ENCODE measurements around the gene PODNL1.

PODNL1 gene

GRCh38 chr19:13959141-13959961, 21.1 kb upstream of the PODNL1 start:
- DNase-seq (ENCODE audit: low read depth in 2 of 2, low spot score in 1 of 2) = no peak

GRCh38 chr19:13958043-13958442, 19.8 kb upstream of the PODNL1 start:
- DNase-seq (ENCODE audit: low read depth in 2 of 2, low spot score in 1 of 2) = no peak

- no peak for DNase-seq (ENCODE audit: low read depth in 2 of 2, low spot score in 1 of 2)
These were observed 18.8 kb upstream of the PODNL1 start for GRCh38 chr19:13957051-13957450.

GRCh38 chr19:13956365-13956744, 18.1 kb upstream of the PODNL1 start:
- DNase-seq (ENCODE audit: low read depth in 2 of 2, low spot score in 1 of 2) = no peak

- no peak for DNase-seq (ENCODE audit: low read depth in 2 of 2, low spot score in 1 of 2)
These were observed 17.6 kb upstream of the PODNL1 start for GRCh38 chr19:13955662-13956364.

- no peak for DNase-seq (ENCODE audit: low read depth in 2 of 2, low spot score in 1 of 2)
These were observed 16.0 kb upstream of the PODNL1 start for GRCh38 chr19:13954185-13954584.

GRCh38 chr19:13952931-13953531, 14.8 kb upstream of the PODNL1 start:
- DNase-seq (ENCODE audit: low read depth in 2 of 2, low spot score in 1 of 2) = no peak

- peak; percentile 98 for DNase-seq (ENCODE audit: low read depth in 2 of 2, low spot score in 1 of 2)
These were observed 14.1 kb upstream of the PODNL1 start, which contains the start of gene DCAF15 for GRCh38 chr19:13952154-13952930. Gene DCAF15 (plus strand): TSS chr19:13952509. CDS start chr19:13952513, 4 bp downstream.

- no peak for DNase-seq (ENCODE audit: low read depth in 2 of 2, low spot score in 1 of 2)
These were observed 13.6 kb upstream of the PODNL1 start for GRCh38 chr19:13951799-13952153.

- no peak for DNase-seq (ENCODE audit: low read depth in 2 of 2, low spot score in 1 of 2)
These were observed 12.8 kb upstream of the PODNL1 start for GRCh38 chr19:13951043-13951442.

- no peak for DNase-seq (ENCODE audit: low read depth in 2 of 2, low spot score in 1 of 2)
These were observed 8.2 kb upstream of the PODNL1 start for GRCh38 chr19:13946414-13946813.

GRCh38 chr19:13942023-13942684, 3.9 kb upstream of the PODNL1 start:
- DNase-seq (ENCODE audit: low read depth in 2 of 2, low spot score in 1 of 2) = no peak

GRCh38 chr19:13937479-13938300, 527 bp downstream of the PODNL1 start:
- DNase-seq (ENCODE audit: low read depth in 2 of 2, low spot score in 1 of 2) = no peak

- no peak for DNase-seq (ENCODE audit: low read depth in 2 of 2, low spot score in 1 of 2)
These were observed 2.3 kb downstream of the PODNL1 start for GRCh38 chr19:13935765-13936510.

- DNase-seq (ENCODE audit: low read depth in 2 of 2, low spot score in 1 of 2) = no peak
These were observed 3.5 kb downstream of the PODNL1 start for GRCh38 chr19:13934785-13935109.

- DNase-seq (ENCODE audit: low read depth in 2 of 2, low spot score in 1 of 2) = no peak
These were observed 5.3 kb downstream of the PODNL1 start for GRCh38 chr19:13932911-13933393.

GRCh38 chr19:13932149-13932637, 6.0 kb downstream of the PODNL1 start:
- no peak for DNase-seq (ENCODE audit: low read depth in 2 of 2, low spot score in 1 of 2)

- no peak for DNase-seq (ENCODE audit: low read depth in 2 of 2, low spot score in 1 of 2)
These were observed 6.6 kb downstream of the PODNL1 start for GRCh38 chr19:13931391-13932148.

All from stimulated activated CD8-positive, alpha-beta memory T cell treated with anti-CD3 and anti-CD28 coated beads, Interleukin-4, amount 100 ng/mL, for 4 hours (primary cell).